Uterus (tissue), 4 donors: Measurements from ENCODE around the gene KDM1B. TPM values are rescaled to one million over a fixed set of nuclear protein-coding genes. Genes with fewer than 3 reads are reported as not detected.

Experiments used
- DNase-seq, 2 donors: peaks; one replicate each; pipeline ENCODE4 v3.0.0-alpha.2; 2019 to 2020
- H3K27ac ChIP-seq, 2 donors: fragments of 200-600 bp; sonication (generic); 1 replicate in 1 of 2; 2 replicates in 1 of 2; pipeline ENCODE4 v1.5.1; 2016 to 2018
- H3K27me3 ChIP-seq, 2 donors: fragments of 200-600 bp; sonication (generic); one replicate each; pipeline ENCODE4 v1.5.1; 2018 to 2019; ENCODE audit warnings: control low read depth in 1 of 2
- H3K36me3 ChIP-seq, 2 donors: fragments of 200-600 bp; sonication (generic); one replicate each; pipeline ENCODE4 v1.5.1; 2019; ENCODE audit warnings: control low read depth in 1 of 2
- H3K4me1 ChIP-seq, 2 donors: fragments of 200-600 bp; sonication (generic); one replicate each; pipeline ENCODE4 v1.5.1; 2018 to 2019; ENCODE audit warnings: control low read depth in 1 of 2
- H3K4me3 ChIP-seq, 2 donors: fragments of 200-600 bp; sonication (generic); 1 replicate in 1 of 2; 2 replicates in 1 of 2; pipeline ENCODE4 v1.5.1; 2018 to 2019; ENCODE audit warnings: mild to moderate bottlenecking in 1 of 2
- H3K9me3 ChIP-seq, 2 donors: fragments of 200-600 bp; sonication (generic); one replicate each; pipeline ENCODE4 v1.5.1; 2019; ENCODE audit warnings: control low read depth in 1 of 2
- POLR2A ChIP-seq, 2 donors: fragments of 450-650 bp; IDR thresholded peaks; one replicate each; pipeline ENCODE4 v1.6.1; 2016; ENCODE audit warnings: antibody characterized with exemption in 2 of 2, mild to moderate bottlenecking in 1 of 2, moderate library complexity in 1 of 2
- intact Hi-C: fragments of 100-400 bp; cut with DNase I; formaldehyde crosslinking; loops from one replicate; pipeline ENCODE4 v1.15.1; 2023; ENCODE audit warnings: low total_unique reads
- total RNA-seq, 4 donors: library from RNA; depleted of rRNA in 3 of 4; stranded (reverse); fragments of >200 nt in 3 of 4; gene quantifications; one replicate each; pipeline versions ENCODE4 v1.1.0 to v1.2.4, GENCODE V29; 2014 to 2023
- TF ChIP-seq, protein P1 (sequence below), 4 experiments: fragments of 200-600 bp in 2 of 4; fragments of 450-650 bp in 2 of 4; sonication (generic) in 2 of 4; IDR thresholded peaks; one replicate each; pipeline ENCODE4 v1.5.1; 2016 to 2019; ENCODE audit warnings: antibody characterized with exemption in 4 of 4, mild to moderate bottlenecking in 2 of 4, moderate library complexity in 1 of 4
- donor health status: DM: yes; HTN: yes; CAD: no.

KDM1B gene
- total RNA-seq, 4 donors from 2014 or later = 10.6 to 24.7 (median 14.0) TPM

DNA sequence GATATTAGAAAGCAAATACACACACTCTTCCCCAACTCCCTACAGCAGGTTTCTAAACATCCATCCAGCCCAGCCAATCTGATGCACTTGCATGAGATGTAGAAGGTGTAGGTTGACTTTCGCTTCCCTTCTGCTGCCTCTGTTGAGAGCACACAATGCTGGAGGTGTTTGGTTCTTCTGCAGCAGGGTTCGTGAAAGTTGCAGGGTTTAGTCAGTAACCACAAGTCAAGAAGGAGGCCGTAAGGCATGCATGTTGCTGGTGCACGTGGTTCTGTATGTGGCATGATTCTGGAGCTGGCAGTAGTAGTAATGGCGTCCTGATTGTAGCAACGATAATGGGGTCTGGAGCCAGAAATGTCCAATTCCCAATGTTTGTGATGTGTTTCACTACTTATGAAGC lies 56.1 kb downstream of the KDM1B start:
- H3K4me3 ChIP-seq = no peak overlapping the region
- no peaks in the 10 kb centered on the region for H3K4me1 ChIP-seq
- H3K9me3 ChIP-seq = no peaks in the 10 kb centered on the region
- H3K27ac ChIP-seq = no peak overlapping the region
- no peaks in the 10 kb centered on the region for H3K27me3 ChIP-seq
- no peak for TF ChIP-seq POLR2A (IDR thresholded peaks at IDR 0.05)
- TF ChIP-seq, protein P1, sequence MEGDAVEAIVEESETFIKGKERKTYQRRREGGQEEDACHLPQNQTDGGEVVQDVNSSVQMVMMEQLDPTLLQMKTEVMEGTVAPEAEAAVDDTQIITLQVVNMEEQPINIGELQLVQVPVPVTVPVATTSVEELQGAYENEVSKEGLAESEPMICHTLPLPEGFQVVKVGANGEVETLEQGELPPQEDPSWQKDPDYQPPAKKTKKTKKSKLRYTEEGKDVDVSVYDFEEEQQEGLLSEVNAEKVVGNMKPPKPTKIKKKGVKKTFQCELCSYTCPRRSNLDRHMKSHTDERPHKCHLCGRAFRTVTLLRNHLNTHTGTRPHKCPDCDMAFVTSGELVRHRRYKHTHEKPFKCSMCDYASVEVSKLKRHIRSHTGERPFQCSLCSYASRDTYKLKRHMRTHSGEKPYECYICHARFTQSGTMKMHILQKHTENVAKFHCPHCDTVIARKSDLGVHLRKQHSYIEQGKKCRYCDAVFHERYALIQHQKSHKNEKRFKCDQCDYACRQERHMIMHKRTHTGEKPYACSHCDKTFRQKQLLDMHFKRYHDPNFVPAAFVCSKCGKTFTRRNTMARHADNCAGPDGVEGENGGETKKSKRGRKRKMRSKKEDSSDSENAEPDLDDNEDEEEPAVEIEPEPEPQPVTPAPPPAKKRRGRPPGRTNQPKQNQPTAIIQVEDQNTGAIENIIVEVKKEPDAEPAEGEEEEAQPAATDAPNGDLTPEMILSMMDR (IDR thresholded peaks at IDR 0.05) = no peak
- H3K36me3 ChIP-seq = no peaks in the 10 kb centered on the region
- intact Hi-C loops = no loop called here
- no peak for DNase-seq

- no peaks in the 10 kb centered on the region for H3K9me3 ChIP-seq
- DNase-seq = no peak
- no peaks in the 10 kb centered on the region for H3K4me1 ChIP-seq
- TF ChIP-seq, protein P1 (IDR thresholded peaks at IDR 0.05) = no peak
- no peak for TF ChIP-seq POLR2A (IDR thresholded peaks at IDR 0.05)
- no peaks in the 10 kb centered on the region for H3K27me3 ChIP-seq
- no peak overlapping the region for H3K4me3 ChIP-seq
- intact Hi-C loops = no loop called here
- no peak overlapping the region for H3K27ac ChIP-seq
- H3K36me3 ChIP-seq = no peaks in the 10 kb centered on the region
Measured at GRCh38 chr6:18212231-18212630, 57.0 kb downstream of the KDM1B start.

DNA sequence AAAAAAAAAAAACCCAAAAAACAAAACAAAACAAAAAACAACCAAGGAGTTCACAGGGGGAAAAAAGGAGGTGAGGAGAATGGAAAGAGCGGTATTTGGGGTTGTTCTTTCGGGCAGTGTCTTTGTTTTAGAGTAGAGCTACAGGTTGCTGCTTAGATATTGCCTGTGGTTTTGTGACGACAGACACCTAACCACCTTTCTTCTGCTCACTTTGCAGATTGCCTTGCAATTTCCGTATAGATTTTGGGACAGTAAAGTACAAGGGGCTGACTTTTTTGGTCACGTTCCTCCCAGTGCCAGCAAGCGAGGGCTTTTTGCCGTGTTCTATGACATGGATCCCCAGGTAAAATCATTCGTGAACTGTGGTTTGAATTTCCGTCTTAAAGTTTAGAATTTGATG lies 58.2 kb downstream of the KDM1B start:
- no peaks in the 10 kb centered on the region for H3K36me3 ChIP-seq
- H3K4me3 ChIP-seq = no peak overlapping the region
- H3K27ac ChIP-seq = no peak overlapping the region
- no peaks in the 10 kb centered on the region for H3K27me3 ChIP-seq
- H3K4me1 ChIP-seq = no peaks in the 10 kb centered on the region
- TF ChIP-seq, protein P1 (IDR thresholded peaks at IDR 0.05) = no peak
- no peak for TF ChIP-seq POLR2A (IDR thresholded peaks at IDR 0.05)
- DNase-seq = no peak
- intact Hi-C loops = no loop called here
- no peaks in the 10 kb centered on the region for H3K9me3 ChIP-seq

- H3K4me1 ChIP-seq = no peaks in the 10 kb centered on the region
- H3K9me3 ChIP-seq = no peaks in the 10 kb centered on the region
- intact Hi-C loops = no loop called here
- no peak overlapping the region for H3K27ac ChIP-seq
- DNase-seq = no peak
- H3K27me3 ChIP-seq = no peaks in the 10 kb centered on the region
- TF ChIP-seq POLR2A (IDR thresholded peaks at IDR 0.05) = no peak
- TF ChIP-seq, protein P1 (IDR thresholded peaks at IDR 0.05) = no peak
- H3K4me3 ChIP-seq = no peak overlapping the region
- H3K36me3 ChIP-seq = no peaks in the 10 kb centered on the region
Measured at GRCh38 chr6:18214003-18214402, 58.8 kb downstream of the KDM1B start.

- no peak for TF ChIP-seq POLR2A (IDR thresholded peaks at IDR 0.05)
- TF ChIP-seq, protein P1 (IDR thresholded peaks at IDR 0.05) = no peak
- H3K9me3 ChIP-seq = no peaks in the 10 kb centered on the region
- no peaks in the 10 kb centered on the region for H3K4me1 ChIP-seq
- H3K36me3 ChIP-seq = no peaks in the 10 kb centered on the region
- no peak for DNase-seq
- H3K27me3 ChIP-seq = no peaks in the 10 kb centered on the region
- H3K4me3 ChIP-seq = no peak overlapping the region
- intact Hi-C loops = no loop called here
- no peak overlapping the region for H3K27ac ChIP-seq
Measured at GRCh38 chr6:18215436-18215835, 60.2 kb downstream of the KDM1B start.
